T-helper 1 cell treated with Interleukin-12 subunit alpha and Interleukin-12 subunit beta and Interleukin-4 antibody, amounts not matched to agents 30 ng/mL and 1 ng/mL, for 36 hours (primary cell): Measurements from ENCODE around the gene CDC42EP4. TPM values are rescaled to one million over a fixed set of nuclear protein-coding genes. Genes with fewer than 3 reads are reported as not detected.

Experiments
- intact Hi-C: fragments of 100-400 bp; cut with micrococcal nuclease; formaldehyde crosslinking; loops from one replicate; pipeline ENCODE4 v1.15.1; 2024
- total RNA-seq: library from RNA; stranded (reverse); gene quantifications from 2 replicates; pipeline ENCODE4 v1.2.3, GENCODE V29; 2022

The CDC42EP4 gene
- total RNA-seq, 1 donor from 2014 or later = 1.4 TPM

DNA sequence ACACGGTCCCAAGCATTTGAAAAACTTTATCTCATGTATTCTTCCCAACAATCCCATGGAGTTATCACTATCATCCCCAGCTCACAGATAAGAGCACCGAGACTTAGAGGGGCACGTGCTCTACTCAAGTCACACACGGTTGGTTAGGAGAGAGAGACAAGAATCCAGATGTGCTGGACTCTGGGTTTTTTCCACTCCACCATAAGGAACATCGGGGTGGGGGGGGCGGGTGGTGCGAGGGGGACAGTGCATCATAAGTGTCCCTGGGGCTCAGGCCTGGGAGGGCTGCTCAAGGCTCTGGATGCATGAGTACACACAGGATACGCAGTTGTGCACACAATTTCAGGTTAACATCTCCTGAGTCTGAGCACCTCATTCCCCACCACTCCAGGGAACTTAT, 7.4 kb downstream of the CDC42EP4 start:
- intact Hi-C loops = no loop called here

DNA sequence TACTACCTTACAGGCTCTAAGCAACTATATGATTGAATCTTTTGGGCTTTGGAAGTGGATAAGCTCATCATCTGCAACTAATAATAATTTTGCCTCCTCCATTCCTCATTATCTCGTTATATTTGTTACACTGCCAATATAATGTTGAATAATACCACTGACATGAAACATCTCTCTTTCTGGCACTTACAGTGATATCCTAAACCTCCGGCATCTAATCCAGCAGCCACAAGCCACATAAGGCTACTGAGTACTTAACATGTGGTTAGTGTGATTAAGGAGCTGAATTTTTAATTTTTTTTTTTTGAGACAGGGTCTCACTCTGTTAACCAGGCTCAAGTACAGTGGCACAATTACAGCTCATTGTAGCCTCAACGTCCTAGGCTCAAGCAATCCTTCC, 9.6 kb downstream of the CDC42EP4 start:
- intact Hi-C loops = no loop called here

GRCh38 chr17:73301369-73301768, 10.4 kb downstream of the CDC42EP4 start:
- intact Hi-C loops = no loop called here

DNA sequence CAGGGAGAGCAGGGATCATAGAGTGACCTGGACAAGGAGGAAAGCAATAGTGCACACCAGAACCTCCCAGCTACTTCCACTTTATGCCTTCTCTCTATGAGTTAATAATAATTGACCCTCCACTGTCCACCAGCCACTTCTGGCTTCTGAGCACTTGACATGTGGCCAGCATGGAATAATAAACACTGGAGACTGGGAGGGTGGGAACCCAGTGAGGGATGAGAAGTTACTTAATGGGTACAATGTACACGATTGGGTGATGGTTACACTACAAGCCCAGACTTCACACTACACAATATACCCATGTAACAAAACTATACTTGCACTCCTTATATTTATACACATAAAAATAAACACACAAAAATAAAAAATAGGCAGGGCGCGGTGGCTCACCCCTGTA, 11.4 kb downstream of the CDC42EP4 start:
- intact Hi-C loops = no loop called here

DNA sequence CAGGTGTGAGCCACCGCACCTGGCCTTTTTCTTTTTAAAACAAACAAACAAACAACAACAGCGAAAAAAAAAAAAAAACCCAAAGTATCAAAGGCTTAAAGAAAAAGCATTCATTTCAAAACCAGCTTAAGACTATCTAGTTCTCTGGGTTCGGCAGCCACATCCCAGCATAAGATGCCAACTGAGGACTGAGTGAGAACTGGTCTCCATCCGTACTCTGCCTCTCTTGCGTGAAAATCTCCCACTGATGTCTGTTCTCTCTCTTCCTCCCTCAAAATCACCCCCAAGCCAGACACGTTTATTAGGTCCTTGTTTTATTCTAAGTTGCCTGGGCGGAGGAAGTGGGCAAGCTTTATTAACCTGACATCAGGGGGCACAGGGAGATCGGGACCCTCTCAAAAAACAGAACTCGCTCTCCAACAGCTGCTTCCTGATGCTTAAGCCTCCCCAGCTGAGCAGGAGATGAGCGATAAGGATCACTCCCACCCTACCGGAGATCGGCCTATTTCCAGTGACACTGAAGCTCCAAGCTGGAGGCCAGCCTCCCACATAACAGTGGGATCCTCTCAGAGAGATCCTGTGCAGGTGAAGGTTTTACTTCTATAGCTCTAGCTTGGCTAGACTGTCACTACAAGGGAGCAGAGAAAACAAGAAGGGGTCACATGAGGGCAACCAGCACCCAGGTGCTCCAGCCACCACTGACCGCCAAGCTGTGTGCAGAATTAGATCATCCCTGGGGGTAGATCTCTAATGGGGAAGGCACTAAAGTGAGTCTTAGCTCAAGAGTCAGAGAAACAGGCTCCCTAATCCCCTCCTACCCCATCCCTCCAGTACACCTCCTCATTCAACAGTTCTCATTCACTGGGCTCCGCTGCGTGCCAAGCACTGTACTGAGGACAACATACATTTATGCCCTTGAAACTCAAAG, 13.6 kb downstream of the CDC42EP4 start:
- intact Hi-C loops = no loop called here

DNA sequence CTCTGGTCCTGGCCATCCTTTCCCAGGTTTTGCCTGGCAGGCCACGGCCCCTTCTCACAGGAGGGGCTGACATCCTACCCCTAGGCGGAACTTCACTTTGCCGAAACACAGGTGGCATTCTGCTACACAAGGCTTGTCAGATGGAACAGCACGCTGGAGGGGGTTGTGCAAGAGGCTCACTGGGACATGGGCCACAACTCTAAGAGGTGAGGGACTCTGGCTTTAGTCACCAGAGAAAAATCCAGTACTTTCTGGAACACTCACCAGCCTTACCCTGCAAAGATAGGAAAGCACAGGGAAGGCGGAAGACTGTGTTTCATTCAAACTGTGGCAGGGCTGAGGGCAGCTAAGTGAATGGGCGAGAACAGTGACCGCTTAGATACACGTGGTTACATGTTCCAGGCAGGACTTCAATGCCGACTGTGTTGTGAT, 18.3 kb downstream of the CDC42EP4 start:
- intact Hi-C loops = no loop called here

DNA sequence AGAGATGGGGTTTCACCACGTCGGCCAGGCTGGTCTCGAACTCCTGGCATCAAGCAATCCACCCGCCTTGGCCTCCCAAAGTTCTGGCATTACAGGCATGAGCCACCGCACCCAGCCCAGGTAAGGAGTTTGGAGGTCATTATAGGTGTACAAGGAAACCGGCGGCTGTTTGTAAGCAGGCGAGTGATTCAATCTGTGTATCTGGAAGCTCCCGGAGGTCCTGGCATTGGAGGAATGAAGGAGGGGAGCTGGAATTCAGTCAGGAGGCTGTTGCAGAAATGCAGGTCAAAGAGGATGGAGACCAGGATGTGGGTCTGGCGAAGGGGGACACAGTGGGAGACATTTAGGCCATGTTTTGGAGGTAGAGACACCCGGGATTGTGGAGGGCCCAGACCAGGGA, 18.8 kb downstream of the CDC42EP4 start:
- intact Hi-C loops = no loop called here

- intact Hi-C loops = no loop called here
These were observed 19.7 kb downstream of the CDC42EP4 start for GRCh38 chr17:73292031-73292531.

DNA sequence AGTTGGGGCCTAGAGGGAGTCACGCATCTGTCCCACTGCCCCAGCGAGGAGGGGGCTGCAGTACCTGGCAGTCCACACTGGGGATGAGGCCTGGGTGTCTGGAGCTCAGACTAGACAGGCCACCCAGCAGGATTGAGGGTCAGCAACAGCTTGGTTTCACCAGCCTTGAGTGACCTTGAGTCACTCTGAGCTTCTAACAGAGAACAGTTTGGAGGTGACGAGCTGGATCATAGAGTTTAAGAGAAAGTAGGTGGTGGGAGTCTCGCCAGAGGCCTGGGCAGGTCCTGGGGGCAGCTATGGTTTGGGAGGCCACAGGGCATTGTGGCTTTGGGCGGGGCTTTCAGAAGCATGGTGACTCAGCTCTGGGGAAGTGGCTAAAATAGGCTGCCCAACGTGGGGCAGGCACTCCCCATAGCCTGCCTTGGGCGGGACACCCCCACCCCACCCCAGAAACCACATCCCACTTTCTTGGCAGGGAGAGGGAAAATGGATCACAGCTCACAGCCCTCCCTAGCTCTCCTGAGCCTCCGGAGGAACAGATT, 20.5 kb downstream of the CDC42EP4 start:
- intact Hi-C loops = no loop called here

DNA sequence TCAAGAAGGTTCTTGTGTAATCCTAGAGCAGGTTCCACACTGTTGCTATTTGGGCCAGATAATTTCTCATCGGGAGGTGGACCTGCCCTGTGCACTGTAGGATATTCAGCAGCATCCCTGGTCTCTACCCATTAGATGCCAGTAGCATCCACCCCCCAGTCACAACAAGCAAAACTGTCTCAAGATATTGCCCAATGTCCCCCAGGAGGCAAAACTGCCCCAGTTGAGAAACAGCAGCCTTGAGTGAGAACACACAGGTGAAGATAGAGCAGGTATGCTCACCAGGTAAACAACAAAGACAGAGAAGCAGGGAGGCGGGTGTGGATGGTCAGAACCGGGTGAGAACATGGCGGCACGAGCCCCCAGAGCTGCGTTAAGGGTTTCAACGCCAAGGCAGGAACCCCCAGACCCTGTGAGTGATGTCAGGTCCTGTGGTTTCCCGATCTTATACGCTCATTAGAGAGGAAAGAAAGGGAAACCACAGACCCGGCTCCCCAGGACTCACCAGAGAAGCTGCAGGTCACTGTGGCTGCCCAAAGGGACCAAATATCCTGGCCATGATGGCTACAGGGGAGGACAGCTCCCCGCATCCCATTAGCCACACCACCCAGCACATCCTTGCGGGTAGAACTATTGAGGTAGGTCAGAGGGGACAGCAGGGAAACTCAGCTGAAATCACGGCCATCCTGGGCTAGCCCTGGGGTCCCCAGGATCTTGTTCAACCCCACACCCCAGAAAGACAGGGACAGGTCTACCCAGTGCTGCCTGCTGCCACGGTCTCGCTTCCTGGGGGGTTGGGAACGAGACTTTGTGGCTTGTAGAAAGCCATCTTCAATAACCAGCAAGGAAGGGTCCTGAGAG, 21.2 kb downstream of the CDC42EP4 start:
- intact Hi-C loops = no loop called here

- intact Hi-C loops = no loop called here
These were observed 22.1 kb downstream of the CDC42EP4 start for GRCh38 chr17:73289549-73290254.

DNA sequence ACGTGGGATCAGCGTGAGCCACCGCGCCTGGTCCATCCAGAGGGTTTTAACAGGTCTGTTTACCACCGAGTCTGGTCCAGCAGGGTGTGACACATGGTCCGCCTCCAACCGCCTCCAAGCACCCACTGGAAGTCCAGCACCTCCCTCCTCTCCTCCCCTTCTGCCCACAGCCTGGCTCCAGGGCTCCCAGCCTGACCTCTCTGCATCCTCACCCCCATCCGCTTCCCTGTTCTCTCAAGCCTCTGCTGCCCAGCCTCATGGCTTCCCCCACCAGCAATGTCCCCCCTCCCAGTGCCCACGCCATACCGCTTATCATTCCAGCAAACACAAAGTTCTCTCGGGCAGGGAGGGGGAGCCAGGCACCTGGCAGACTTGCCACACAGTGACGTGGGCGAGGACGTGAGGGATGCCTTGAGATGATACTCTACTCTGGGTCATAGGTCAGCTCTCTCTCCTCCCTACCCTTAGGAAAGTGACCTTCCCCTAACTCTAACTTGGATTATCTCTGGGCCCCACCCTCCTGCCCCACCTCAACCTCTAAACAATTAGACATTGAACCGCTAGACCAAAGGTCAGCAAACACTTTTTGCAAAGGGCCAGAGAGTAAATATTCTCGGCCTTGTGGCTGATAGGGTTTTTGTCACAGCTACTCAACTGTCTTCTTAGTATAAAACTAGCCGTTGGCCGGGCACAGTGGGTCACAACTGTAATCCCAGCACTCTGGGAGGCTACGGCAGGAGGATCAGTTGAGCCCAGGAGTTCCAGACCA, 23.1 kb downstream of the CDC42EP4 start:
- intact Hi-C loops = no loop called here

DNA sequence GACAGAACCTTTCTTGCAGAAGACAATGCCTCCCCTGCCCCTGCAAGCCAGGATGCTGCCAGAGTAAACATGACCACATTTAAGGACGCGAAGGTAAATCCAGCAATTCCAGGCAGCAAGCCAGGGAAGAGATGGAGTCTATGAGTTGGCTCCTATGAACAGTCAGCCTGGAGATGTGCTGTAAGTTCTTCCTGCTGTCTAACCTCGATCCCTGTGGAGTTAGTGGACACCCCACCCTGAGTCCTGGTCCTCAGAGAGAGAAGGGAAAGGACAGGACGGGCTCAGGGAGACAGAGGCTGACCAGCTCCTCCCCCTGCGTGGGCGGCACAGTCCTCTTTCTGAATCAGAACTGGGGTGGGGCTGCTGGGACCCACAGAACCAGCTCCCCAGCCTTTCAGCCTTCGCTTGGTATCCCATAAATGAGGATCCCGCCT, 24.9 kb downstream of the CDC42EP4 start:
- intact Hi-C loops = no loop called here

DNA sequence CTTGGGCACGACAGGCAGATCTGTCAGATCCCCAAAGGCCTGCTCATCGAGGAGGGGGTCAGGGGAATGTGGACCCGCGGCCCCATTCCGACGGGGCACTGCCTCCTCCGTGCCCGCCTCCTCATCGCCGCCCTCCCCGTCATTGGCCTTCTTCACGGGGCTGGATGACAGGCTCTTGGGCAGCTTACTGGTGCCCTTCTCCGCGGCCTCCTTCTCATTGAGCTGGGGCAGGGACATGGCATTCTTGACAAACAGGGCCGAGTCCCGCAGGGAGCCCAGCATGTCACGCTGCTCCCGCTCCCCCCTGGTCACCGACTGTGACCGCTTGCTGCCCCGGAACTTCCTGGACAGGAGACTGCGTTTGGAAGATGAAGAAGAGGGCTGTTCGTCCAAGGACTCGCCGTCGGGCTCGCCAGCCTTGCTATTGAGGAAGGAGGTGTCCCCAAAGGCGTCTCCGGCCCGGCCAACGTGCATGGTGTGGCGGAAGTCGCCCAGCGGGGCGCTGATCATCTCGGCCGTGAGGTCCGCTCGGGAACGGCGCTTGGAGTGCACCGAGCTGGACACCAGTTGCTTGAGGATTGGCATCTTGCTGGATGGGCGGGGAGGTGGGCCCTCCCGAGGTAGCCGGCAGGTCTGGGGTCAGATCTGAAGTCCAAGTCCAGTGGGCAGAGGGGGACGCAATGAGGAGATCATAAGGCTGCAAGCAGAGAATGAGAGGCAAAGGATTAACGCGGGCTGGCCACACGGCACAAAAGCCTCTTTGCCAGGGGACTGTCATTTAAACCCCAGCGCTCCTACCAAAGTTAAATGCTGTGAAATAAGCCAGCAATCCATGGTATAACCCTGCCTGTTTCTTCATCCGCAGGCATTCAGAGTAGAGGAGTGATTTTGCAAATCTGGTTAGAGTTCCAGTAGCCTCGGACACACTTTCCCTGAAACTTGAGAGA, 25.6 kb downstream of the CDC42EP4 start:
- intact Hi-C loops = no loop called here

DNA sequence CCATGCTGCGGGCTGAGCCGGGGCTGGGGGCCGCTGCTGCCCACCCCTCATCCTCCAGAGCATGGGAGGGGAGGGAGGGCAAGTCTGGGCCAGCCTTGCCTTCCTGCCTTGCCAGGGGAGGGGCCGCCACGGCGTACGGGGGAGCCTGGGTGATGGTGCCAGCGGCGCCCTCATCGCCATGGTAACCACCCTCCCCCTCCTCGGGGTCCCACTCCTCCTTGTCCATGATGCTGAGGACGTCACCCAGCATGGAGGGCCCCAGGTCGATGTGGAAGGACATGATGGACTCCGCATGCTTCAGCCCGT, 26.2 kb downstream of the CDC42EP4 start:
- intact Hi-C loops = no loop called here

DNA sequence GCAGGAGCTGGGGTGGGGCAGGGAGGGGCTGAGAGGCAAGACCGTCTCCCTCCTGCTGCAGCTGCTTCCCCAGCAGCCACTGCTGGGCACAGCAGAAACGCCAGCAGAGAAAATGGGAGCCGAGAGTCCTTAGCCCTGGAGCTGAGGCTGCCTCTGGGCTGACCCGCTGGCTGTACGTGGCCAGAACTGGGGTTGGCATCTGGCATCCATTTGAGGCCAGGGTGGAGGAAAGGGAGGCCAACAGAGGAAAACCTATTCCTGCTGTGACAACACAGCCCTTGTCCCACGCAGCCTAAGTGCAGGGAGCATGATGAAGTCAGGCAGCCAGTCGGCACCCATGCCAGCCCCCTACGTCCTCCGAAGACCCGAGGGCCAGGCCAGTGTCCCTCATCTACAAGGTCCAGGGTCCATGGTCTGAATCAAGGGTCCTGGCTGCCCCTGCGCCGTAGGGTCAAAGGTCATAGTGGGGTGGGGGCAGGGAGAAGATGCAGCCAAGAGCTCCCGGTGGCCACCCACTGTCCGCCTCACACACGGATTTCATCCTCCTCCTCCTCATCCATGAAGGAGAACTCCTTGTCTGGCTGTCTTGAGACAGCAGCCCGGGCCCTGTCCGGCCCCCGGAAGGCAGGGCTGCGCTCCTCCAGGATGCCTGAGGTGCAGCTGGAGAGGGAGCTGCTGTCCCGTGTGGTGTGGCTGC, 26.7 kb downstream of the CDC42EP4 start:
- intact Hi-C loops = no loop called here

DNA sequence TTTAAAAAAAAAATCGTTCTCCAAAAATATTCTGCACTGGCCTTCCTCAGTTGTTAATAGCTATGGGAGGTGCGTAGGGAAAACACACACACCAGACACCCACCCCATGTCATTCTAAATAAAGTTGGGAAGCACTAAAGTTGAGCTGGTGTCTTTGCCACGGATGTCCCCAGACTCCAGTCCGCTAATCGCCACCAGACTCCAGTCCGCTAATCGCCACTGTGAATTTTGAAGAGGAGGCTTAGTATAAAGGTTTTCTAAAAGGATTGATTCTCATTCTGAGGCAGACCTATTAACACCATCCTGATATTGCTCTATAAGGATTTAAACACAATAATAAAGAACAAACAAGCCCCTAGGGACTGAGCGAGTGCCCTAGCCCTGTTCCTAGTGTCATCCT, 27.4 kb downstream of the CDC42EP4 start:
- intact Hi-C loops = no loop called here

GRCh38 chr17:73283841-73284282, 27.9 kb downstream of the CDC42EP4 start:
- intact Hi-C loops = loop anchor here (2.0 kb wide), 1 partner anchor 75 kb away; no protein-coding TSS in a partner anchor

GRCh38 chr17:73283250-73283649, 28.6 kb downstream of the CDC42EP4 start:
- intact Hi-C loops = loop anchor here (2.0 kb wide), 1 partner anchor 76 kb away; no protein-coding TSS in a partner anchor
